K562 (cell line): ENCODE results near the gene AGMO. TPM values are rescaled to one million over a fixed set of nuclear protein-coding genes. Genes with fewer than 3 reads are reported as not detected.

Experiments
- ATAC-seq: fragments of 200-7000 bp; cut with Tn5 transposase; 3 replicates; pipeline ENCODE4 v1.9.1; 2020; ENCODE audit warnings: moderate library complexity
- BruUV-seq: library from RNA; stranded (reverse); fragments of 400-500 nt; replicated peaks from 2 replicates; lab custom pipeline; 2021; lab: Mats Ljungman, UMichigan
- CTCF ChIA-PET: fragments of 300-600 bp; formaldehyde crosslinking; extraction: SDS; loops from one replicate; lab custom pipeline; 2021; ENCODE audit warnings: low intra/inter-chr PET ratio; lab: Yijun Ruan, JAX
- POLR2A ChIA-PET: fragments of 300-600, 350-650 bp; sonication (Branson Sonifier 250); formaldehyde crosslinking; extraction: SDS; loops from one replicate; lab custom pipeline; 2021; ENCODE audit warnings: antibody characterized with exemption, inconsistent platforms; lab: Yijun Ruan, JAX
- DNase-seq, 4 experiments: peaks; one replicate each; pipeline versions ENCODE4 v3.0.0 to v3.0.0-alpha.2; 2011 to 2018; ENCODE audit warnings: low spot score in 3 of 4, mixed read lengths in 3 of 4; ENCODE audit errors: extremely low read depth in 1 of 4
- FAIRE-seq: peaks from 2 replicates; lab custom pipeline; 2011; peaks lifted over from hg19 to GRCh38; lab: Jason Lieb, UNC
- H2AFZ ChIP-seq: 2 replicates; pipeline ENCODE4 v1.6.0; 2011; ENCODE audit warnings: low read depth, low read length, control low read depth, inconsistent platforms
- H3K27ac ChIP-seq: fragments of 200-600 bp; 3 replicates; pipeline ENCODE4 v1.8.0; 2011; ENCODE audit warnings: low read depth, mild to moderate bottlenecking, control low read depth, inconsistent platforms, low read length, moderate library complexity, mixed read lengths; ENCODE audit errors: extremely low read depth
- H3K27me3 ChIP-seq, 2 experiments: fragments of 300-600 bp in 1 of 2; 2 replicates in 1 of 2; 3 replicates in 1 of 2; pipeline versions ENCODE4 v1.6.0 to v1.8.0; 2011; ENCODE audit warnings: inconsistent platforms in 2 of 2, low read length in 2 of 2, mild to moderate bottlenecking in 1 of 2, mixed read lengths in 1 of 2, moderate library complexity in 1 of 2; ENCODE audit not compliant: control insufficient read depth in 2 of 2, insufficient read depth in 2 of 2
- H3K36me3 ChIP-seq: fragments of 300-600 bp; 3 replicates; pipeline ENCODE4 v1.8.0; 2011; ENCODE audit warnings: mild to moderate bottlenecking, low read length, inconsistent platforms; ENCODE audit not compliant: control insufficient read depth, insufficient read depth
- H3K4me1 ChIP-seq, 2 experiments: fragments of 200-600 bp in 1 of 2; replicated peaks in 1 of 2; 2 replicates in 1 of 2; 3 replicates in 1 of 2; pipeline versions ENCODE4 v1.5.1 to v1.8.0; 2011; ENCODE audit warnings: inconsistent platforms in 2 of 2, low read length in 2 of 2, mild to moderate bottlenecking in 1 of 2, mixed read lengths in 1 of 2, moderate library complexity in 1 of 2; ENCODE audit not compliant: control insufficient read depth in 2 of 2, insufficient read depth in 2 of 2
- H3K4me2 ChIP-seq: 2 replicates; pipeline ENCODE4 v1.6.1; 2011; ENCODE audit warnings: low read length, control low read depth, inconsistent platforms, mixed read lengths; ENCODE audit not compliant: insufficient read depth
- H3K4me3 ChIP-seq: fragments of 200-600 bp; sonication (generic), shearing (Covaris generic); 2 replicates; pipeline ENCODE4 v1.5.1; 2016; ENCODE audit warnings: control low read depth, inconsistent platforms
- H3K79me2 ChIP-seq: fragments of 200-600 bp; 3 replicates; pipeline ENCODE4 v1.8.0; 2011; ENCODE audit warnings: low read length, inconsistent platforms; ENCODE audit not compliant: control insufficient read depth, insufficient read depth
- H3K9ac ChIP-seq, 2 experiments: 2 replicates each; pipeline versions ENCODE4 v1.6.0 to v1.6.1; 2011; ENCODE audit warnings: low read depth in 2 of 2, low read length in 2 of 2, control low read depth in 1 of 2, inconsistent platforms in 1 of 2, mild to moderate bottlenecking in 1 of 2, mixed read lengths in 1 of 2; ENCODE audit not compliant: insufficient read depth in 1 of 2
- H3K9me1 ChIP-seq: one replicate; pipeline ENCODE4 v1.6.0; 2011; ENCODE audit warnings: inconsistent platforms, mild to moderate bottlenecking, low read length, moderate library complexity; ENCODE audit not compliant: control insufficient read depth, insufficient read depth
- H3K9me3 ChIP-seq: replicated peaks from 2 replicates; pipeline ENCODE4 v1.5.1; 2011; ENCODE audit warnings: low read depth, low read length, inconsistent platforms; ENCODE audit not compliant: control insufficient read depth, insufficient read depth
- H4K20me1 ChIP-seq: replicated peaks from 2 replicates; pipeline ENCODE4 v1.6.1; 2011; ENCODE audit warnings: low read length, inconsistent platforms, mixed read lengths; ENCODE audit not compliant: control insufficient read depth, insufficient read depth
- BCL6 ChIP-seq: fragments of 250-450 bp; sonication (Bioruptor Pico); IDR thresholded peaks from 2 replicates; pipeline ENCODE4 v1.4.0; 2020
- ESRRB ChIP-seq: fragments of 250-450 bp; sonication (Bioruptor Pico); IDR thresholded peaks from 2 replicates; pipeline ENCODE4 v1.5.0; 2020; ENCODE audit warnings: mild to moderate bottlenecking, moderate library complexity, borderline replicate concordance
- WGBS: fragments of 100-300 bp; shearing (Covaris generic); methylation state at CpG from one replicate; pipeline ENCODE4 v1.1.6; 2016; ENCODE audit warnings: low coverage, mixed read lengths; ENCODE audit not compliant: insufficient coverage; ENCODE audit errors: missing lambda C conversion rate; 5-methylcytosine and 5-hydroxymethylcytosine counted together
- in situ Hi-C: fragments of 300-500 bp; cut with MboI; formaldehyde crosslinking; loops from 4 replicates; pipeline ENCODE4 v1.15.0; 2018; ENCODE audit warnings: inconsistent platforms, mixed read lengths
- intact Hi-C: fragments of 100-400 bp; cut with micrococcal nuclease; formaldehyde crosslinking; loops from 2 replicates; pipeline ENCODE4 v1.14.2; 2022
- polyA plus RNA-seq, 8 experiments: library from polyadenylated mRNA; depleted of rRNA in 4 of 8; stranded (reverse) in 5 of 8; unstranded in 3 of 8; fragments of >200 nt; fragmentation: Nextera tagmentation in 2 of 8; fragmentation: Illumina TruSeq in 1 of 8; extraction: Ambion mirVana in 2 of 8; extraction: Trizol in 1 of 8; gene quantifications; 2 replicates each; pipeline versions ENCODE4 v1.2.1 to v1.2.3, GENCODE V29; 2011 to 2014; ENCODE audit warnings: inconsistent platforms in 1 of 8, missing spikeins in 1 of 8
- total RNA-seq, 7 experiments: library from RNA; depleted of rRNA in 6 of 7; stranded (reverse); fragments of >200 nt in 6 of 7; fragmentation: Illumina TruSeq in 2 of 7; extraction: Trizol in 2 of 7; gene quantifications; 2 replicates each; pipeline versions ENCODE4 v1.2.1 to v1.2.3, GENCODE V29; 2011 to 2021; ENCODE audit warnings: low replicate concordance in 1 of 7
- TF ChIP-seq, protein P1 (sequence below): IDR thresholded peaks from 3 replicates; pipeline ENCODE4 v1.6.1; 2011; ENCODE audit warnings: borderline replicate concordance, mild to moderate bottlenecking, moderate library complexity; ENCODE audit not compliant: insufficient read length; ENCODE audit errors: extremely low read depth

Gene AGMO
- total and polyA plus RNA-seq, 9 of the 15 experiments (the other 6 are each of a cell fraction or from before 2014, with no cell fraction given) = 0.30 to 1.4 (median 0.69) TPM; not detected in 1

DNA sequence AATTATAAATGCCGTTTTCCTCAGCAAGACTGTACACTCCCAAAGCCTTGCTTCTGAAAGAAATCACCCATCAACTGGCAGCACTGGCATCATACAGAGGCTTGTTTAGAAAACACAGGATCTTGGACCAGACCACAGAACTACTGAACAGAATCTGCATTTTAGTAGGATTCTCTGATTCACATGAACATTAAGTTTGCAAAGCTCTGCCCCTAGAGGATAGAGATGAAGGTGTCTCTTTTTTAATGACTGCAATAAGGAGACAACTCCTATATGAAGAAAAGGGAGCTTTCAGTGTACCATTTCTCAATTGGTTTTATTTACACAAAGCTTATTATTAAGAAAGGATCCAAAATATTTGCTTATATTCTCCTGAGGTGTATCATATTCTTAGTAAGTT is 172.7 kb downstream of the AGMO start (continued):
- TF ChIP-seq, protein P1, sequence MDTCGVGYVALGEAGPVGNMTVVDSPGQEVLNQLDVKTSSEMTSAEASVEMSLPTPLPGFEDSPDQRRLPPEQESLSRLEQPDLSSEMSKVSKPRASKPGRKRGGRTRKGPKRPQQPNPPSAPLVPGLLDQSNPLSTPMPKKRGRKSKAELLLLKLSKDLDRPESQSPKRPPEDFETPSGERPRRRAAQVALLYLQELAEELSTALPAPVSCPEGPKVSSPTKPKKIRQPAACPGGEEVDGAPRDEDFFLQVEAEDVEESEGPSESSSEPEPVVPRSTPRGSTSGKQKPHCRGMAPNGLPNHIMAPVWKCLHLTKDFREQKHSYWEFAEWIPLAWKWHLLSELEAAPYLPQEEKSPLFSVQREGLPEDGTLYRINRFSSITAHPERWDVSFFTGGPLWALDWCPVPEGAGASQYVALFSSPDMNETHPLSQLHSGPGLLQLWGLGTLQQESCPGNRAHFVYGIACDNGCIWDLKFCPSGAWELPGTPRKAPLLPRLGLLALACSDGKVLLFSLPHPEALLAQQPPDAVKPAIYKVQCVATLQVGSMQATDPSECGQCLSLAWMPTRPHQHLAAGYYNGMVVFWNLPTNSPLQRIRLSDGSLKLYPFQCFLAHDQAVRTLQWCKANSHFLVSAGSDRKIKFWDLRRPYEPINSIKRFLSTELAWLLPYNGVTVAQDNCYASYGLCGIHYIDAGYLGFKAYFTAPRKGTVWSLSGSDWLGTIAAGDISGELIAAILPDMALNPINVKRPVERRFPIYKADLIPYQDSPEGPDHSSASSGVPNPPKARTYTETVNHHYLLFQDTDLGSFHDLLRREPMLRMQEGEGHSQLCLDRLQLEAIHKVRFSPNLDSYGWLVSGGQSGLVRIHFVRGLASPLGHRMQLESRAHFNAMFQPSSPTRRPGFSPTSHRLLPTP = no peak

DNA sequence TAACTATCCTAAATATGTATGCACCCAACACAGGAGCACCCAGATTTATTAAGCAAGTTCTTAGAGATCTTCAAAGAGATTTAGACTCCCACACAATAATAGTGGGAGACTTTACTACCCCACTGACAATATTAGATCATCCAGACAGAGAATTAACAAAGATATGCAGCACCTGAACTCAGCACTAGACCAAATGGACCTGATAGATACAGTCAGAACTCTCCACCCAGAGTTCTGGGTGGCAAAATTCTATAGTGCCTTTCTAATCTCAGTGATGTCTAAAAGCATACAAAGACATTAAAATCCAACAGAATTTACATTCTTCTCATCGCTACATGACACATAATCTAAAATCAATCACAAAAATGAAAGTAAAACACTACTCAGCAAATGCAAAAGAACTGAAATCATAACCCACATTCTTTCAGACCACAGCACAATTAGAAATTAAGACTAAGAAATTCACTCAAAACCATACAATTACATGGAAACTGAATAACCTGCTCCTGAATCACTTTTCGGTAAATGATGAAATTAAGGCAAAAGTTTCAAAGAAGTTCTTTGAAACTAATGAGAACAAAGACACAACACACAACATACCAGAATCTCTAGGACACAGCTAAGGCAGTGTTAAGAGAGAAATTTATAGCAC is 183.2 kb downstream of the AGMO start:
- H3K4me2 ChIP-seq = no peak overlapping the region
- ATAC-seq (no peak), DNase-seq (no peak), FAIRE-seq (no peak)
- 0% methylated on average over 2 of the region's 2 CpGs for WGBS
- no peak overlapping the region for H2AFZ ChIP-seq
- no peaks in the 10 kb centered on the region for H3K27me3 ChIP-seq
- no peaks in the 10 kb centered on the region for H4K20me1 ChIP-seq
- in situ Hi-C loops = no loop called here
- BruUV-seq = no TSS peak
- H3K4me1 ChIP-seq = no peaks in the 10 kb centered on the region
- H3K9me3 ChIP-seq = no peaks in the 10 kb centered on the region
- H3K79me2 ChIP-seq = no peaks in the 10 kb centered on the region
- H3K4me3 ChIP-seq = no peak overlapping the region
- H3K9ac ChIP-seq = no peak overlapping the region
- H3K27ac ChIP-seq = no peak overlapping the region
- POLR2A ChIA-PET = no interaction called here
- intact Hi-C loops = no loop called here
- H3K36me3 ChIP-seq = no peaks in the 10 kb centered on the region
- CTCF ChIA-PET = no interaction called here
- no peaks in the 10 kb centered on the region for H3K9me1 ChIP-seq
- TF ChIP-seq BCL6 (CRISPR knock-in tag) (no peak), ESRRB (CRISPR knock-in tag) (no peak)
